Stimulated activated CD8-positive, alpha-beta memory T cell treated with anti-CD3 and anti-CD28 coated beads, Interleukin-2, amount 100 ng/mL, for 48 hours (primary cell): Measurements from ENCODE around the gene UBL5.
A peak's percentile ranks its signal among the peaks of the same experiment; 100 is the strongest.
"Not testable (repeated sequence)": the region's sequence is repeated elsewhere in the genome, so short reads cannot be mapped to it uniquely, and the experiment has no call there.

Source experiments
- DNase-seq, 2 donors: peaks; one replicate each; pipeline ENCODE4 v3.0.0-alpha.2; 2020; ENCODE audit warnings: low read depth in 2 of 2

UBL5 gene

GRCh38 chr19:9811139-9811538, 16.6 kb upstream of the UBL5 start:
- no peak for DNase-seq

GRCh38 chr19:9818175-9818733, 9.5 kb upstream of the UBL5 start:
- no peak for DNase-seq

GRCh38 chr19:9818734-9819595, 8.8 kb upstream of the UBL5 start, which contains the start of gene FBXL12:
FBXL12 (minus strand) TSS chr19:9819079; CDS start chr19:9818813, 266 bp downstream.
- DNase-seq, result peak; percentile 100

GRCh38 chr19:9819596-9819909, 8.2 kb upstream of the UBL5 start:
- no peak for DNase-seq

GRCh38 chr19:9820034-9820433, 7.7 kb upstream of the UBL5 start:
- not testable (repeated sequence) for DNase-seq

GRCh38 chr19:9823816-9824215, 3.9 kb upstream of the UBL5 start:
- DNase-seq, result no peak

- DNase-seq, result no peak
These were observed 889 bp downstream of the UBL5 start for GRCh38 chr19:9828551-9829063.

GRCh38 chr19:9834307-9834725, 6.6 kb downstream of the UBL5 start:
- DNase-seq, result no peak

GRCh38 chr19:9834726-9835506, 7.2 kb downstream of the UBL5 start, which contains the start of gene PIN1:
PIN1 (plus strand) TSS chr19:9835318; CDS start chr19:9835345, 27 bp downstream.
- DNase-seq, result peak; percentile 99

GRCh38 chr19:9835507-9835949, 7.8 kb downstream of the UBL5 start:
- no peak for DNase-seq

- no peak for DNase-seq
These were observed 8.3 kb downstream of the UBL5 start for GRCh38 chr19:9836021-9836420.

- DNase-seq, result no peak
These were observed 10.6 kb downstream of the UBL5 start for GRCh38 chr19:9838324-9838723.

GRCh38 chr19:9839415-9839814, 11.7 kb downstream of the UBL5 start:
- DNase-seq, result no peak

- no peak for DNase-seq
These were observed 15.3 kb downstream of the UBL5 start for GRCh38 chr19:9842834-9843625.

GRCh38 chr19:9843626-9844273, 16.0 kb downstream of the UBL5 start:
- not testable (repeated sequence) for DNase-seq

GRCh38 chr19:9847087-9847671, 19.5 kb downstream of the UBL5 start:
- peak; percentile 33 to 51 for DNase-seq

- DNase-seq, result no peak
These were observed 20.3 kb downstream of the UBL5 start for GRCh38 chr19:9848060-9848459.

- DNase-seq, result no peak
These were observed 21.0 kb downstream of the UBL5 start for GRCh38 chr19:9848762-9849161.

- DNase-seq, result no peak
These were observed 22.1 kb downstream of the UBL5 start for GRCh38 chr19:9849791-9850190.

- DNase-seq, result no peak
These were observed 22.7 kb downstream of the UBL5 start for GRCh38 chr19:9850235-9850959.
